HepG2 (cell line): Measurements from ENCODE around the gene C20orf204. TPM values are rescaled to one million over a fixed set of nuclear protein-coding genes. Genes with fewer than 3 reads are reported as not detected.

Source experiments
- CHD4 ChIP-seq: fragments of 200-600 bp; sonication (generic); IDR thresholded peaks from 2 replicates; pipeline ENCODE4 v1.7.0; 2017; ENCODE audit warnings: mild to moderate bottlenecking, low read length, borderline replicate concordance
- FOXA3 ChIP-seq: IDR thresholded peaks from 2 replicates; pipeline ENCODE4 v1.6.1; 2016; ENCODE audit warnings: missing genetic modification reagents, missing compliant biosample characterization
- GMEB2 ChIP-seq: IDR thresholded peaks from 2 replicates; pipeline ENCODE4 v1.6.1; 2016; ENCODE audit warnings: missing biosample characterization, missing genetic modification reagents, low read depth
- MNT ChIP-seq: fragments of 450-650 bp; IDR thresholded peaks from 2 replicates; pipeline ENCODE4 v1.6.1; 2016
- RAD21 ChIP-seq: fragments of 450-650 bp; formaldehyde crosslinking; IDR thresholded peaks from 2 replicates; pipeline ENCODE4 v1.5.0; 2020; ENCODE audit warnings: mild to moderate bottlenecking
- SAFB2 ChIP-seq: sonication (generic); formaldehyde crosslinking; IDR thresholded peaks from 2 replicates; pipeline ENCODE4 v1.5.1; 2020; ENCODE audit warnings: missing genetic modification reagents, low read depth, mild to moderate bottlenecking, borderline replicate concordance
- SP1 ChIP-seq, 2 experiments: fragments of 450-650 bp in 1 of 2; sonication (generic) in 1 of 2; formaldehyde crosslinking in 1 of 2; IDR thresholded peaks; 2 replicates each; pipeline versions ENCODE4 v1.4.0 to v1.6.1; 2016 to 2020; ENCODE audit warnings: missing genetic modification reagents in 1 of 2
- TRAFD1 ChIP-seq: sonication (generic); formaldehyde crosslinking; IDR thresholded peaks from 2 replicates; pipeline ENCODE4 v1.5.1; 2020; ENCODE audit warnings: missing genetic modification reagents, mild to moderate bottlenecking, borderline replicate concordance
- U2AF1 ChIP-seq: fragments of 200-400 bp; formaldehyde crosslinking; optimal IDR thresholded peaks from 2 replicates; pipeline ENCODE3; 2017; ENCODE audit warnings: mild to moderate bottlenecking, low read depth, low read length
- ZBTB21 ChIP-seq: sonication (generic); formaldehyde crosslinking; IDR thresholded peaks from 2 replicates; pipeline ENCODE4 v1.4.0; 2020; ENCODE audit warnings: missing genetic modification reagents
- ZNF101 ChIP-seq: sonication (generic); formaldehyde crosslinking; IDR thresholded peaks from 2 replicates; pipeline ENCODE4 v1.4.0; 2020; ENCODE audit warnings: mild to moderate bottlenecking, low read depth, missing genetic modification reagents, borderline replicate concordance
- ZNF136 ChIP-seq: sonication (generic); formaldehyde crosslinking; IDR thresholded peaks from 2 replicates; pipeline ENCODE4 v1.8.1; 2022; ENCODE audit warnings: low read depth, mild to moderate bottlenecking, moderate library complexity, missing genetic modification reagents
- ZNF510 ChIP-seq: sonication (generic); formaldehyde crosslinking; IDR thresholded peaks from 2 replicates; pipeline ENCODE4 v1.4.0; 2020; ENCODE audit warnings: low read depth, mild to moderate bottlenecking, missing genetic modification reagents
- ZNF550 ChIP-seq: sonication (generic); formaldehyde crosslinking; IDR thresholded peaks from 2 replicates; pipeline ENCODE4 v1.4.0; 2020; ENCODE audit warnings: mild to moderate bottlenecking, missing genetic modification reagents, borderline replicate concordance
- ZNF589 ChIP-seq: sonication (generic); formaldehyde crosslinking; conservative IDR thresholded peaks from 2 replicates; pipeline ENCODE4 v1.8.0; 2022; ENCODE audit warnings: mild to moderate bottlenecking, moderate library complexity, missing genetic modification reagents
- ZNF792 ChIP-seq: IDR thresholded peaks from 2 replicates; pipeline ENCODE4 v1.6.1; 2016
- polyA plus RNA-seq, 8 experiments: library from polyadenylated mRNA; depleted of rRNA in 3 of 8; stranded (reverse) in 7 of 8; unstranded in 1 of 8; fragments of >200 nt; fragmentation: Illumina TruSeq in 4 of 8; extraction: Trizol in 4 of 8; gene quantifications; 2 replicates each; pipeline versions ENCODE4 v1.2.1 to v1.2.3, GENCODE V29; 2011 to 2016; ENCODE audit warnings: low read depth in 4 of 8, missing spikeins in 1 of 8, mixed read lengths in 1 of 8; ENCODE audit not compliant: insufficient read depth in 1 of 8
- total RNA-seq, 5 experiments: library from RNA; depleted of rRNA; stranded (reverse); fragments of >200 nt; fragmentation: Illumina TruSeq; extraction: Trizol; gene quantifications; 2 replicates each; pipeline ENCODE4 v1.2.3, GENCODE V29; 2016; ENCODE audit warnings: low read depth in 1 of 5
- TF ChIP-seq, protein P1 (sequence below): sonication (generic); formaldehyde crosslinking; IDR thresholded peaks from 2 replicates; pipeline ENCODE4 v1.4.0; 2020; ENCODE audit warnings: missing genetic modification reagents, borderline replicate concordance
- TF ChIP-seq, protein P2 (sequence below): sonication (generic); formaldehyde crosslinking; IDR thresholded peaks from 2 replicates; pipeline ENCODE4 v1.4.0; 2020; ENCODE audit warnings: mild to moderate bottlenecking, missing genetic modification reagents

The C20orf204 gene
- total and polyA plus RNA-seq, 2 of the 13 experiments (the other 11 are each of a cell fraction or from before 2014, with no cell fraction given) = 22.1 to 80.0 TPM

DNA sequence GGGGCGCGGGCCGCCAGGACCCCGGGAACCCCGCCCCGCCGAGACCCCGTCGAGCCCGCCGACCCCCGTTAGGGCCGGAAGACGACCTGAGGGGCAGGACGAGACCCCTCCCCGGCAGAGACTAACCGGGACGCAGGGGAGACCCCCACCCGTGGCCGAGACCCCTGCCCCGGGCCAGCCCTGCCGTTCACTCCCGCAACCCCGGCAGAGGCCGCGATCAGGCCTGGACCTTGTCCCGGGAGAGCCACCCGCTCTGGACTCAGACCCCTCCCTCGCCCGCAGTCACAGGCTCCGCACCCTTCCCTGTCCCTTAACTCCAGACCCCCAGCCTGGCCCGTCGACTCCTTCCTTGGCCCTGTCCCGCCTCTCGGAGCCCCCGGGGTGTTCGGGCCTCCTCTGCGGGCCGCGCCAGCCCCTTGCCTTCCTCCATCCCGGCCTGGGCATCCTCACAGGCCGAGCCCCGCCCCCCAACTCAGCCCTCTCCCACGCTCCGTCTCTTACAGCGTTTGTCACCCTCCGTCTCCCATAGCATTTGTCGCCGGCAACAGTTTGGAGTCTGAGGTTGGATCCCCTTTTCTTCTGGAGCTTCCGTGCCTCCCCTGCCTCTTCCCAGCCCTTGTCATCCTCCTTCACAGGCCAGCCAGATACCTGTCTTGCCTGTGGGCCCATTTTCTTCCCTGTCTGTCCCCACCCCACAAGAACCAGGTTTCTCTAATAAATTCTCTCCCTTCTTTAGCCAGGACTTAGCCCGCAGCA is 27.6 kb downstream of the C20orf204 start (continued):
- TF ChIP-seq, protein P1, sequence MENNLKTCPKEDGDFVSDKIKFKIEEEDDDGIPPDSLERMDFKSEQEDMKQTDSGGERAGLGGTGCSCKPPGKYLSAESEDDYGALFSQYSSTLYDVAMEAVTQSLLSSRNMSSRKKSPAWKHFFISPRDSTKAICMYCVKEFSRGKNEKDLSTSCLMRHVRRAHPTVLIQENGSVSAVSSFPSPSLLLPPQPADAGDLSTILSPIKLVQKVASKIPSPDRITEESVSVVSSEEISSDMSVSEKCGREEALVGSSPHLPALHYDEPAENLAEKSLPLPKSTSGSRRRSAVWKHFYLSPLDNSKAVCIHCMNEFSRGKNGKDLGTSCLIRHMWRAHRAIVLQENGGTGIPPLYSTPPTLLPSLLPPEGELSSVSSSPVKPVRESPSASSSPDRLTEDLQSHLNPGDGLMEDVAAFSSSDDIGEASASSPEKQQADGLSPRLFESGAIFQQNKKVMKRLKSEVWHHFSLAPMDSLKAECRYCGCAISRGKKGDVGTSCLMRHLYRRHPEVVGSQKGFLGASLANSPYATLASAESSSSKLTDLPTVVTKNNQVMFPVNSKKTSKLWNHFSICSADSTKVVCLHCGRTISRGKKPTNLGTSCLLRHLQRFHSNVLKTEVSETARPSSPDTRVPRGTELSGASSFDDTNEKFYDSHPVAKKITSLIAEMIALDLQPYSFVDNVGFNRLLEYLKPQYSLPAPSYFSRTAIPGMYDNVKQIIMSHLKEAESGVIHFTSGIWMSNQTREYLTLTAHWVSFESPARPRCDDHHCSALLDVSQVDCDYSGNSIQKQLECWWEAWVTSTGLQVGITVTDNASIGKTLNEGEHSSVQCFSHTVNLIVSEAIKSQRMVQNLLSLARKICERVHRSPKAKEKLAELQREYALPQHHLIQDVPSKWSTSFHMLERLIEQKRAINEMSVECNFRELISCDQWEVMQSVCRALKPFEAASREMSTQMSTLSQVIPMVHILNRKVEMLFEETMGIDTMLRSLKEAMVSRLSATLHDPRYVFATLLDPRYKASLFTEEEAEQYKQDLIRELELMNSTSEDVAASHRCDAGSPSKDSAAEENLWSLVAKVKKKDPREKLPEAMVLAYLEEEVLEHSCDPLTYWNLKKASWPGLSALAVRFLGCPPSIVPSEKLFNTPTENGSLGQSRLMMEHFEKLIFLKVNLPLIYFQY (CRISPR knock-in tag) = no peak
- TF ChIP-seq ZNF792 (CRISPR knock-in tag) (no peak), MNT (no peak), GMEB2 (CRISPR knock-in tag) (no peak), TRAFD1 (CRISPR knock-in tag) (no peak), ZNF136 (CRISPR knock-in tag) (no peak), CHD4 (no peak), FOXA3 (CRISPR knock-in tag) (0 out of 2 replicates have a peak, but pooled peaks have one; percentile 5), ZNF550 (CRISPR knock-in tag) (no peak; the same call in 1 of the 2 replicates), U2AF1 (no peak), ZNF589 (CRISPR knock-in tag) (no peak; the same call in 1 of the 2 replicates), ZNF510 (CRISPR knock-in tag) (no peak), SAFB2 (CRISPR knock-in tag) (no peak; the same call in 1 of the 2 replicates), RAD21 (CRISPR knock-in tag) (no peak), ZNF101 (CRISPR knock-in tag) (no peak), SP1 (IDR thresholded peaks at IDR 0.05) (no peak), SP1 (CRISPR knock-in tag; IDR thresholded peaks at IDR 0.05) (no peak), ZBTB21 (no peak)
- TF ChIP-seq, protein P2, sequence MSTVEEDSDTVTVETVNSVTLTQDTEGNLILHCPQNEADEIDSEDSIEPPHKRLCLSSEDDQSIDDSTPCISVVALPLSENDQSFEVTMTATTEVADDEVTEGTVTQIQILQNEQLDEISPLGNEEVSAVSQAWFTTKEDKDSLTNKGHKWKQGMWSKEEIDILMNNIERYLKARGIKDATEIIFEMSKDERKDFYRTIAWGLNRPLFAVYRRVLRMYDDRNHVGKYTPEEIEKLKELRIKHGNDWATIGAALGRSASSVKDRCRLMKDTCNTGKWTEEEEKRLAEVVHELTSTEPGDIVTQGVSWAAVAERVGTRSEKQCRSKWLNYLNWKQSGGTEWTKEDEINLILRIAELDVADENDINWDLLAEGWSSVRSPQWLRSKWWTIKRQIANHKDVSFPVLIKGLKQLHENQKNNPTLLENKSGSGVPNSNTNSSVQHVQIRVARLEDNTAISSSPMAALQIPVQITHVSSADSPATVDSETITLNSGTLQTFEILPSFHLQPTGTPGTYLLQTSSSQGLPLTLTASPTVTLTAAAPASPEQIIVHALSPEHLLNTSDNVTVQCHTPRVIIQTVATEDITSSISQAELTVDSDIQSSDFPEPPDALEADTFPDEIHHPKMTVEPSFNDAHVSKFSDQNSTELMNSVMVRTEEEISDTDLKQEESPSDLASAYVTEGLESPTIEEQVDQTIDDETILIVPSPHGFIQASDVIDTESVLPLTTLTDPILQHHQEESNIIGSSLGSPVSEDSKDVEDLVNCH (CRISPR knock-in tag) = no peak
